OCI-LY7 (cell line): ENCODE data around the gene EPHA10.

Experiments
- EZH2phosphoT487 ChIP-seq: fragments of 200-600 bp; sonication (generic); IDR thresholded peaks from 2 replicates; pipeline ENCODE4 v1.6.1; 2018; ENCODE audit warnings: low read depth, borderline replicate concordance, mild to moderate bottlenecking, mixed run types, antibody characterized with exemption, low read length, moderate library complexity, mixed read lengths
- TF ChIP-seq, protein P1 (sequence below): fragments of 200-600 bp; sonication (generic); conservative IDR thresholded peaks from 2 replicates; pipeline ENCODE4 v1.5.1; 2014; ENCODE audit warnings: mild to moderate bottlenecking, antibody characterized with exemption, low read length, moderate library complexity, mixed read lengths

DNA sequence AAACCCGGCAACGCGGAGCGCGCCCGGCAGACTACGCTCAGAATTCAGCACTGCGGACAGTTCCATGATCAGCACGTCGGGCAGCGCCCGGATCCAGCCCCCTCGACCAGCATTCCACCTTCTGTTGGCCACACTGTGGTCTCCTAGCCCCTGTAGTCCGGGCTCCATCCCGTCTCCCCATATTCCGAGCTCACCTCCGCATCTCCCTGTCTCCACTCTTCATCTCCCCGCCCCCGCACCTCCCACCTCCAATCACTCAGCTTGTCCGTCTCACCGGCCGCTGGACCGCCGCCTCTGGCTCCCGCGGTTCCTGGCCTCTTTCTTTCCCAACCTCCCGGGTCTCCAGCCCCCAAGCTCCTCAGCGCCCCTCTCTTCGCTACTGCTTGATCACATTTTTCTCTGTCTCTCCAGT, 500 bp downstream of the EPHA10 start:
- TF ChIP-seq, protein P1, sequence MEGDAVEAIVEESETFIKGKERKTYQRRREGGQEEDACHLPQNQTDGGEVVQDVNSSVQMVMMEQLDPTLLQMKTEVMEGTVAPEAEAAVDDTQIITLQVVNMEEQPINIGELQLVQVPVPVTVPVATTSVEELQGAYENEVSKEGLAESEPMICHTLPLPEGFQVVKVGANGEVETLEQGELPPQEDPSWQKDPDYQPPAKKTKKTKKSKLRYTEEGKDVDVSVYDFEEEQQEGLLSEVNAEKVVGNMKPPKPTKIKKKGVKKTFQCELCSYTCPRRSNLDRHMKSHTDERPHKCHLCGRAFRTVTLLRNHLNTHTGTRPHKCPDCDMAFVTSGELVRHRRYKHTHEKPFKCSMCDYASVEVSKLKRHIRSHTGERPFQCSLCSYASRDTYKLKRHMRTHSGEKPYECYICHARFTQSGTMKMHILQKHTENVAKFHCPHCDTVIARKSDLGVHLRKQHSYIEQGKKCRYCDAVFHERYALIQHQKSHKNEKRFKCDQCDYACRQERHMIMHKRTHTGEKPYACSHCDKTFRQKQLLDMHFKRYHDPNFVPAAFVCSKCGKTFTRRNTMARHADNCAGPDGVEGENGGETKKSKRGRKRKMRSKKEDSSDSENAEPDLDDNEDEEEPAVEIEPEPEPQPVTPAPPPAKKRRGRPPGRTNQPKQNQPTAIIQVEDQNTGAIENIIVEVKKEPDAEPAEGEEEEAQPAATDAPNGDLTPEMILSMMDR = no peak
- no peak for TF ChIP-seq EZH2phosphoT487
